ENCODE data around the gene C14orf132.

C14orf132 gene

DNA sequence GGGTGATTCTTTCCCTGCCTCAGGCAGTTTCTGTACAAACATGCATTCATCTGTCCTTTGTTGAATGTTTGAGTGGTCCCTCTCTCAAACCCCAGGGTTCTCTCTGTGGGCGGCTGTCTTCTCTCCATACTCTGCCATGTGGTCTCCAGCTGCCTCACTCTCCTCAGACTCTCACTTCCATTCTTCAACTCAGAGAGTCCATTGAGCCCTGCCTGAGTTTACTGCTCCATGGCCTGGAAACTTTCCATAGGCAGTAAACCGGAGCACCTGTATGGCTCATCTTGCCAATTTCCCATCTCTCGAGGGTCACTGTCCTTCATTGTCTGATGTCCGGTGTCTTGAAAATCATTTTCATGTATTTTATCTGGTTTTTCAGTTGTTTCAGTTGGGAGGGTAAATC, 11.3 kb downstream of the C14orf132 start:
- H3K4me3 ChIP-seq (ENCODE audit: low read depth, low read length) = no peak overlapping the region
- in situ Hi-C loops (cut with HindIII; ENCODE audit: low sequenced_read_pairs) = no loop called here
- no peak for DNase-seq (ENCODE audit: low read depth)
- TF ChIP-seq, protein P1, sequence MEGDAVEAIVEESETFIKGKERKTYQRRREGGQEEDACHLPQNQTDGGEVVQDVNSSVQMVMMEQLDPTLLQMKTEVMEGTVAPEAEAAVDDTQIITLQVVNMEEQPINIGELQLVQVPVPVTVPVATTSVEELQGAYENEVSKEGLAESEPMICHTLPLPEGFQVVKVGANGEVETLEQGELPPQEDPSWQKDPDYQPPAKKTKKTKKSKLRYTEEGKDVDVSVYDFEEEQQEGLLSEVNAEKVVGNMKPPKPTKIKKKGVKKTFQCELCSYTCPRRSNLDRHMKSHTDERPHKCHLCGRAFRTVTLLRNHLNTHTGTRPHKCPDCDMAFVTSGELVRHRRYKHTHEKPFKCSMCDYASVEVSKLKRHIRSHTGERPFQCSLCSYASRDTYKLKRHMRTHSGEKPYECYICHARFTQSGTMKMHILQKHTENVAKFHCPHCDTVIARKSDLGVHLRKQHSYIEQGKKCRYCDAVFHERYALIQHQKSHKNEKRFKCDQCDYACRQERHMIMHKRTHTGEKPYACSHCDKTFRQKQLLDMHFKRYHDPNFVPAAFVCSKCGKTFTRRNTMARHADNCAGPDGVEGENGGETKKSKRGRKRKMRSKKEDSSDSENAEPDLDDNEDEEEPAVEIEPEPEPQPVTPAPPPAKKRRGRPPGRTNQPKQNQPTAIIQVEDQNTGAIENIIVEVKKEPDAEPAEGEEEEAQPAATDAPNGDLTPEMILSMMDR (IDR thresholded peaks at IDR 0.05; ENCODE audit: low read depth, low read length, missing control alignments) = no peak

DNA sequence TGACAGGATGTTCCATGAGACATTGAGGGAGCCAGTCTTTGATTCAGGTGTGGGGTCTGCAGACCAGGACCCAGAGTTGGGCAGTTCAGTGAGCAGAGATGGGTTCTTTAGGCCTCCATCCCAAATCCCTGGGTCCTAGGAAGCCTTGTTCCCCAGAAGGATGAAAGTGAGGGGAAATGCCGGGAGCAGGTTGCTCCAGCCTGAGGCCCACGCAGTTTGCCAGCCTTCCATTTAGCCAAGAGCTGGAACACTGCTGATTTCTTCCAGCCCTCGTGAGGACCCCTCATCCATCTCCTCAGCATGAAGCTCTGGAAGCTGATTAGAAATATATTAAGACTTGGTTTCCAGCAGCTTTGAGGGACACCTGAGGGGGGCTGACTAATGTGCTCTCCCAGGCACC, 12.1 kb downstream of the C14orf132 start:
- TF ChIP-seq, protein P1 (IDR thresholded peaks at IDR 0.05; ENCODE audit: low read depth, low read length, missing control alignments) = no peak

DNA sequence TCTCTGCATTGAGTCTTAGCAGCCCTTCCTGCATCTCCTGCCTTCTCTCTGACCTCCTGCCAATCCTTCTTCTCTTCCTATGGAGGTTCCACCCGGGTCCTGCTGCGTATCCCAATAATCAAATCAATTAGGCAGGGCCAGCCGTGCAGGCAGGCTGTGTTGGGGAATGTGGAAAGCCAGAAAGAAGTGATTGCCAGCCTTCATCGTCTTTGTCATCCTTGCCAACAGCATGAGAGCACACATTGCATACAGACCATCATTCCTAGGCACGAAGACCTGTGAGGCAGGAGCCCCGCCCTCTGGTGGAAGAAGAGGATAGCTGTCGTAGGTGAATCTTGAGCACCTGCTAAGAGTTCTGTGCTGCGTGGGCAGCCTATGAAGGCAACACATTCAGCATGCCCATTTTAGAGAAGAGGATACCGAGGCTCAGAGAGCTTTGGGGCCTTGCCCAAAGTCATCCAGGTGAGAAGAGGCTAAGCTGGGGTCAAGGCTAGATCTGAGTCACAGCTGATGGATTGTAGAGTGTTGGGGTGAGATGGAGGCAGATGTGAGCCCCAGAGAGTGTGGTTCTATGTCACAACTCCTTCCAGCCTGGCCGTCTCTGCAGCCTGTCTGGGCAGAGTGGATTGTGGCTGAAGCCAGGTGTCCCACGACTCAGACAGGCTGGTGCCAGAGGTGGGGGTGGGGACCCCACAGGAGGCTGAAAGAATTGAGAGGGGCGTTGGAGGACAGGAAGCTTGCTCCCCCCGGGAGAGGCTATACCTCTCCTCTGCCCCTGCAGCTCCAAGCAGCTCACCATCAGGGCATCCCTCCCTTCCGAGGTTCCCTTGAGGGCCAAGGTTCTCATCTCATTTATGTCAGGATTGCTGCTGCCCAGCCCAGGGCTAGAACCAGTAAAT, 12.7 kb downstream of the C14orf132 start:
- DNase-seq (ENCODE audit: low read depth) = no peak
- TF ChIP-seq, protein P1 (IDR thresholded peaks at IDR 0.05; ENCODE audit: low read depth, low read length, missing control alignments) = peak; percentile 19
- H3K4me3 ChIP-seq (ENCODE audit: low read depth, low read length) = no peak overlapping the region
- in situ Hi-C loops (cut with HindIII; ENCODE audit: low sequenced_read_pairs) = no loop called here

More for the DNA sequence above, 12.1 kb downstream of the C14orf132 start:
- DNase-seq (ENCODE audit: low read depth) = no peak
- no peak overlapping the region for H3K4me3 ChIP-seq (ENCODE audit: low read depth, low read length)
- in situ Hi-C loops (cut with HindIII; ENCODE audit: low sequenced_read_pairs) = no loop called here

GRCh38 chr14:96052541-96053247, 13.5 kb downstream of the C14orf132 start:
- in situ Hi-C loops (cut with HindIII; ENCODE audit: low sequenced_read_pairs) = no loop called here
- no peak for DNase-seq (ENCODE audit: low read depth)
- TF ChIP-seq, protein P1 (IDR thresholded peaks at IDR 0.05; ENCODE audit: low read depth, low read length, missing control alignments) = no peak
- no peak overlapping the region for H3K4me3 ChIP-seq (ENCODE audit: low read depth, low read length)

DNA sequence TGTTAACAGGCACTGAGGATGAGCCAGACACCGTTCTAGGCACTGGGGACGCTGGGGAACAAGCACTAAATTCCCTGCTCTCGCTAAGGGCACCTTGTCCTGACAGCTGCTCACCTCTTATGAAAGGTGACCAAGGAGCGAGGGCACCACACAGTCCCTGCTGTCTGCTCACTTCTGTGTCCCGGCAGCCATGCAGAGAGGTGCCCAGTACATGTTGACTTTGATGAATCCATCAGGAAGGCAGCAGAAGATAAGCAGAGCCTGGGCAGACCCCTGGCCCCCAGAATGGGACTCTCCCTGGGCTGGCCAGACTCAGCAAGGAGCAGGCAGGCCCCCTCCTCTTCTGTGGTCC, 14.1 kb downstream of the C14orf132 start:
- in situ Hi-C loops (cut with HindIII; ENCODE audit: low sequenced_read_pairs) = no loop called here
- TF ChIP-seq, protein P1 (IDR thresholded peaks at IDR 0.05; ENCODE audit: low read depth, low read length, missing control alignments) = no peak
- DNase-seq (ENCODE audit: low read depth) = no peak
- no peak overlapping the region for H3K4me3 ChIP-seq (ENCODE audit: low read depth, low read length)

DNA sequence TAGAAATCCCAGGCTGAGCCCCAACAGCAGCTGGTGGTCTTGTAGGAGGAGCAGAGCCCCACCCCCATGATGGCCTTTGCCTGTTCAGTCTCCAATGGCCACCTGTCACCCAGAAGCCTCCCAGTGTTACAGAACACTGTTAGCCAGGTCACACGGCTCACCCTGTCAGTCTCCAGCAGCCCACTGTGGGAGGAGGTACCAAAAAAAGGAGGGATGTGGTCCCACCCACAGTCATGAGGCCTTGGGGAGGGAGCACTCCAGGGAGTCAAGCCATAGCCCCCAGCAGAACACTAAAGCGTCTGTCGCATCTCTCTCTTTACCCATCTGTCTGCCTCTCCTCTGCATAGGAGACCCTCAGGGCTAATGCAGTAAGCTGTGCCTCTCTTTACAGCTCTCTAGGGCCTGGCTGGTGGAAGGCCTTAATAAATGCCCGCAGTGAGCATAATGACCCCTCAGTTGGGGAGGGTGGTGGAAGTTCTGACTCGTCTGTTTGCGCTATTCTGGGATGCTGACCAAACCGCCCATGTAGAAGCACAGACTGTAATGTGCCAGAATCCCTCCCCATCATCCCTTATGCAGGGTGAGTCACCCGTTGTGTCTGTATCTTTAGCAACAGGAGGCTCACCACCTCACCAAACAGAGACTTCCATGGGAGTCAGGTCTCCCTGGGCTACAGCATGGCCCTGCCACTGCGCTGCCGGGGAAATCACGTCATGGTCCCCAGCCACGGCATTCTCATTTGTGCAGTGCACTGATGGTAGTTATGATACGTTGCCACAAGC, 14.6 kb downstream of the C14orf132 start:
- H3K4me3 ChIP-seq (ENCODE audit: low read depth, low read length) = no peak overlapping the region
- in situ Hi-C loops (cut with HindIII; ENCODE audit: low sequenced_read_pairs) = no loop called here

More for the DNA sequence above, 14.6 kb downstream of the C14orf132 start:
- DNase-seq (ENCODE audit: low read depth) = peak; percentile 99
- TF ChIP-seq, protein P1 (IDR thresholded peaks at IDR 0.05; ENCODE audit: low read depth, low read length, missing control alignments) = no peak

All from astrocyte of the cerebellum (primary cell).